GM12865 (cell line): ENCODE measurements around the gene NCOA7.

ENCODE experiments used
- DNase-seq: peaks from one replicate; pipeline ENCODE4 v3.0.0; 2010; ENCODE audit warnings: low read depth
- H3K4me3 ChIP-seq: 2 replicates; pipeline ENCODE4 v1.5.1; 2011; ENCODE audit warnings: mild to moderate bottlenecking, low read depth, low read length, control low read depth
- TF ChIP-seq, protein P1 (sequence below): IDR thresholded peaks from 2 replicates; pipeline ENCODE4 v1.5.1; 2011; ENCODE audit warnings: low read length, control low read depth, low read depth, inconsistent platforms; ENCODE audit not compliant: insufficient read depth; ENCODE audit errors: missing control alignments

NCOA7 gene

DNA sequence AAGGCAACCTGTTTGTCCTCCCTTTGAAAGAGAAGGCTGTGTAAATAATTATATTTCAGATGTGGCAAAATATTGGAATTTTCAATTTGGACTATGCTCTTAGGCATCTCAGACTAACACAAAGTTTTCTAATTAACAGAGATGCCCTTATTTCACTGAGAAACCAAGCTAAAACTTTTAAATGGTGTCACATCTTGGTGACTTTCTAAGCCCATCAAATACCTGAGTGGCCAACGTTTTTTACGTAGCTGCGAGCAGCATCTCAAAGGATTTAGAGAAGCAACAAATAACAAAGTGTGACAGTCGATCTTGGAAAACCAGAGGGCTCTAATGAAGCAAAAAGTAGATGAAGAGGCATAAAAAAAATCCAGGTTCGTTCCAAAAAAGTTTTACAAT is 44.7 kb upstream of the NCOA7 start:
- TF ChIP-seq, protein P1, sequence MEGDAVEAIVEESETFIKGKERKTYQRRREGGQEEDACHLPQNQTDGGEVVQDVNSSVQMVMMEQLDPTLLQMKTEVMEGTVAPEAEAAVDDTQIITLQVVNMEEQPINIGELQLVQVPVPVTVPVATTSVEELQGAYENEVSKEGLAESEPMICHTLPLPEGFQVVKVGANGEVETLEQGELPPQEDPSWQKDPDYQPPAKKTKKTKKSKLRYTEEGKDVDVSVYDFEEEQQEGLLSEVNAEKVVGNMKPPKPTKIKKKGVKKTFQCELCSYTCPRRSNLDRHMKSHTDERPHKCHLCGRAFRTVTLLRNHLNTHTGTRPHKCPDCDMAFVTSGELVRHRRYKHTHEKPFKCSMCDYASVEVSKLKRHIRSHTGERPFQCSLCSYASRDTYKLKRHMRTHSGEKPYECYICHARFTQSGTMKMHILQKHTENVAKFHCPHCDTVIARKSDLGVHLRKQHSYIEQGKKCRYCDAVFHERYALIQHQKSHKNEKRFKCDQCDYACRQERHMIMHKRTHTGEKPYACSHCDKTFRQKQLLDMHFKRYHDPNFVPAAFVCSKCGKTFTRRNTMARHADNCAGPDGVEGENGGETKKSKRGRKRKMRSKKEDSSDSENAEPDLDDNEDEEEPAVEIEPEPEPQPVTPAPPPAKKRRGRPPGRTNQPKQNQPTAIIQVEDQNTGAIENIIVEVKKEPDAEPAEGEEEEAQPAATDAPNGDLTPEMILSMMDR = no peak
- no peak for DNase-seq
- H3K4me3 ChIP-seq = no peak overlapping the region

- H3K4me3 ChIP-seq = peak overlapping the region; percentile 70
- peak; percentile 80 for DNase-seq
- TF ChIP-seq, protein P1 = no peak
These were observed 43.8 kb upstream of the NCOA7 start for GRCh38 chr6:125746731-125747588.

DNA sequence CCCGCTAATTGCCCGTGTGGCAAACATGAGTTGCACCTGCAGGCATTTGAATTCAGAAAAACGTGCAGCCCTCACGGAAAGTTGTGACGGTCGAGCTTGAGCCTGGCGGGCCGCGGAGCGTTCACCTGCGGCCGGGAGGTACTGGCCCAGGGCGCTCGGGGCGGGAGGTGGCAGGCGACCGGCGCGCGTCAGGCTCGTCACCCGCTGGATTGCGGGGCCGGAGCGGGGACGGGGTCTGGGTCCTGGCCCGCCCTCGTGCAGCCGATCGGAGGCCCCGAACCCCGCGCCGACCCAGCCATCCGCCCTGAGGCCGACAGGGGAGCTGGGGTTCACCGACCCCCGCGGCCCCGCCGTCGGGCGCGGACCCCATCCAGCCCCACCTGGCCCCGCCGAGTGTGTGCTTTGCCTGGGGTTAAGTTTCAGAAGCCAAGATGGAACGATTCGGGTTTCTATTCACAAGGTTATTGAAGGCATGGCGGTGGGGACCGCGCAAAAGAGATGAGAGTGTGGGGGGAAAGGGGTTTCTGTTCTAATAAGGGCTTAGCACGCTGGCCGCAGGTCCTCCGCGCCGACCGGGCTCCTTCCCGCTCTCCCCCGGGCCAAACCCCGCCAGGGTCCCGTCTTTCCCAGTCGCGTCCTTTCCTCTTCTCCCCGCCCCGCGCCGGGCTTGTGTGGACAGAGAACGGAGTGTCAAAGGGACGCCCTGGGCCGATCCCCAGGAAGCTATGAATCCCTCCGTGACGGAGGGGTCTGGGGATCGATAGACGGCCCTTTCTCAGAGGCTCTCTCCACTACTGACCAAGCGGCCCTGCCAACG is 43.0 kb upstream of the NCOA7 start:
- DNase-seq = peak; percentile 22
- peak overlapping the region; percentile 70 for H3K4me3 ChIP-seq
- TF ChIP-seq, protein P1 = no peak

DNA sequence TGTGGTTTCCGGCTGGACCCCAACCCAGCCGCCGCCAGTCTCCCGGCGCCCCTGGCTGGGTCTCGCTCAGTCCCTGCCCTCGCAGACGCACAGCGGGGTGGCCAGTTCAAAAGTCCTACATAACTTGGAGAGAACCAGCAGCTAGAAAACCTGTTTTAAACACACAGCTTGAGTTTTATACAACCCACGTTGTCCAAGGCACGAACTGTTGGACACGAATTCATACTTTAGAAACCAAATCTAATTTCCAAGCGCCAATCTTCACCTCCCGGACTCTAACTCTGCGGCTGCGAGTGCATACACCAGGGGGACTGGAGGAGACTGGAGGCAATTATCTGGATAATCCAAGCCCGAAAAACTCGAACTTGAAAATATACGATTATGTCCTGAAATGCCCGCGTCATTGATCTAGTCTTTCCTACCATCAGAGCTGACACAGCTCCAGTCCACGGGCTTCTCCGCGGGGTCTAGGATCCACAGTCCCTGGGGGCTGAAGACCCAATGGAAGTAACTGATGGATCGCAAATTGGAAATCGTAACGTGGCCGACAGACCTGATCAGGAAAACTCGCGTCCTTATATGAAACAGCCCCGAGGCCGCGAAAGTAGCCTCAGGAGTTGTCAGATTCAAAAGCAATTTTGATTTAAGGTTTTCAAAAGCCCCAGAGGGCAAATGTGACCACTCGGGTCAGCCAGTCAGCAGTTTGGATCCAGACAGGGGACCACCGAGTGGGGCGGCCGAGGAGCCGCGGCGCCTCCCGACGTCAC is 42.2 kb upstream of the NCOA7 start:
- DNase-seq = no peak
- TF ChIP-seq, protein P1 = no peak
- H3K4me3 ChIP-seq = peak overlapping the region; percentile 70

GRCh38 chr6:125749173-125749864 is 41.4 kb upstream of the NCOA7 start, which contains the start of gene HEY2:
TSS of gene HEY2 (plus strand) at chr6:125749632. CDS start at chr6:125749777, 145 bp downstream.
- DNase-seq = peak; percentile 91
- TF ChIP-seq, protein P1 = no peak
- peak within 1 kb of the TSS; percentile 70 for H3K4me3 ChIP-seq

DNA sequence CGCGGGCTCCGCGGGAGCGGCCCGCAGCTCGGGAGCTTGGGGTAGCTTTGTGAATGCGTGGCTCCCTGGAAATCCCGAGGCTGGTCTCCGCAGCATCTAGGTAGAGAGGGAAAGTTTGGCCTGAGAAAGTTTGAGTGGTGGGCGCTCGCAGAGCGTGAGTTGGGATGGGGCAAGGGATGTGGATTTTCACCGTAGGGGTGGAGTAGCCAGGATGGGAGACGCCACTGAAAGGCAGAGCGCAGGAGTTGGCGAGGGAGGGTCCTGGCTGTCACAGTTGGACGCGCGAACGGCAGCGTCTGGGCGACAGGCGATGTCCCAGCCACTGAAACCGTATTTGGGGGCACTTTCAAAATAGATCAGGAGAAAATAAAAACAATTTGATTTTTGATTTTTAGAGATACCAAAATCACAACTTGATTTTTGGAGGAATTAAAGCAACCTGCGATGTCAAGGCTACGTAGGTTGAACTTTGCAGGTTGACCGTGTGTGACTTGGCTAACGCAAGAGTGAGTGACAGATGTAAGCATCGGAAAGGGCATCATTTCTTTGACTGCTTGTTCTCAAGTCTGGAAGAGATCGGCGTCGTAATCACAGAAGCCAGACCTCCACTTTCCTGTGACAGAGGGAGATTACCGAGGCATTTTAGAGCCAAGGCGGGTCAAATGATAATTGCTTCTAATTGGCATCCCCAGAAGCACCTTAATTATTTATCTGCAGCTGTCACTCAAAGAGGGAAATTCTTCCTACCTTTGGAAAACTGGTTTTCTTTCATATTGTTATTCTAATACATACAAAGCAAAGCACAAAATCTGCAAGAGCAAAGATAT is 40.7 kb upstream of the NCOA7 start:
- TF ChIP-seq, protein P1 = no peak
- H3K4me3 ChIP-seq = peak overlapping the region; percentile 70
- DNase-seq = peak; percentile 23
